ENCODE results near the gene TSEN34.

DNA sequence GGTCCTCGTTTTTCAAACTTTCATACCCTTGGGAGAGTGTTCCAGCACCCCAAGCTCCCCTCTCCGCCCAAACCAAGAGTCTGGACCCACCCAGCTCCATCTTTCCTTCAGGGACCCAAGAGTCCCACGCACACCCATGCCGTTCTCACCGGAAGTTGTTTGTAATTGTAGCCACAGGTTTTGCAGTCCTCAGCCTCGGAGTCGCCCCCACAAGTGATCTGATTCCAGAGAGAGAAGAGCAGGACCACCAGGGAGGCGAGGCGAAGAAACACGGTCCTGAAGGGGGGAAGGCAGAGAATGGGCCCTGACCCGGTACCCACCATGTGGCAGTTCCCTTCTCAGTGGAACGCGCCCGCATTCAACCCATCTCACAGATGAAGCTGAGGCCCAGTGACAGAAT is 28.2 kb upstream of the TSEN34 start:
- TF ChIP-seq, protein P1, sequence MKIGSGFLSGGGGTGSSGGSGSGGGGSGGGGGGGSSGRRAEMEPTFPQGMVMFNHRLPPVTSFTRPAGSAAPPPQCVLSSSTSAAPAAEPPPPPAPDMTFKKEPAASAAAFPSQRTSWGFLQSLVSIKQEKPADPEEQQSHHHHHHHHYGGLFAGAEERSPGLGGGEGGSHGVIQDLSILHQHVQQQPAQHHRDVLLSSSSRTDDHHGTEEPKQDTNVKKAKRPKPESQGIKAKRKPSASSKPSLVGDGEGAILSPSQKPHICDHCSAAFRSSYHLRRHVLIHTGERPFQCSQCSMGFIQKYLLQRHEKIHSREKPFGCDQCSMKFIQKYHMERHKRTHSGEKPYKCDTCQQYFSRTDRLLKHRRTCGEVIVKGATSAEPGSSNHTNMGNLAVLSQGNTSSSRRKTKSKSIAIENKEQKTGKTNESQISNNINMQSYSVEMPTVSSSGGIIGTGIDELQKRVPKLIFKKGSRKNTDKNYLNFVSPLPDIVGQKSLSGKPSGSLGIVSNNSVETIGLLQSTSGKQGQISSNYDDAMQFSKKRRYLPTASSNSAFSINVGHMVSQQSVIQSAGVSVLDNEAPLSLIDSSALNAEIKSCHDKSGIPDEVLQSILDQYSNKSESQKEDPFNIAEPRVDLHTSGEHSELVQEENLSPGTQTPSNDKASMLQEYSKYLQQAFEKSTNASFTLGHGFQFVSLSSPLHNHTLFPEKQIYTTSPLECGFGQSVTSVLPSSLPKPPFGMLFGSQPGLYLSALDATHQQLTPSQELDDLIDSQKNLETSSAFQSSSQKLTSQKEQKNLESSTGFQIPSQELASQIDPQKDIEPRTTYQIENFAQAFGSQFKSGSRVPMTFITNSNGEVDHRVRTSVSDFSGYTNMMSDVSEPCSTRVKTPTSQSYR (CRISPR knock-in tag; IDR thresholded peaks at IDR 0.05): no peak
- no peak for TF ChIP-seq ATF3 (CRISPR knock-in tag; conservative IDR thresholded peaks at IDR 0.05)
- TF ChIP-seq CTCF (IDR thresholded peaks at IDR 0.05): no peak
- no peak for TF ChIP-seq NR1H2 (CRISPR knock-in tag; IDR thresholded peaks at IDR 0.05)
